ENCODE measurements around the gene CCDC14.

The CCDC14 gene

GRCh38 chr3:123872621-123873020 is 88.4 kb downstream of the CCDC14 start:
- Mint-ChIP-seq H3K9me3 (no peaks in the 10 kb centered on the region), H3K27me3 (ENCODE audit: low read depth) (peaks cover 23% of the 10 kb centered on the region), H3K4me1 (ENCODE audit: low read depth) (no peaks in the 10 kb centered on the region), H3K27ac (no peak overlapping the region), H3K36me3 (ENCODE audit: low read depth) (no peaks in the 10 kb centered on the region), H3K4me3 (no peak overlapping the region)

GRCh38 chr3:123871946-123872345 is 89.1 kb downstream of the CCDC14 start:
- Mint-ChIP-seq H3K27me3 (ENCODE audit: low read depth) (peaks cover 17% of the 10 kb centered on the region), H3K4me1 (ENCODE audit: low read depth) (no peaks in the 10 kb centered on the region), H3K36me3 (ENCODE audit: low read depth) (no peaks in the 10 kb centered on the region), H3K27ac (no peak overlapping the region), H3K9me3 (no peaks in the 10 kb centered on the region), H3K4me3 (no peak overlapping the region)

DNA sequence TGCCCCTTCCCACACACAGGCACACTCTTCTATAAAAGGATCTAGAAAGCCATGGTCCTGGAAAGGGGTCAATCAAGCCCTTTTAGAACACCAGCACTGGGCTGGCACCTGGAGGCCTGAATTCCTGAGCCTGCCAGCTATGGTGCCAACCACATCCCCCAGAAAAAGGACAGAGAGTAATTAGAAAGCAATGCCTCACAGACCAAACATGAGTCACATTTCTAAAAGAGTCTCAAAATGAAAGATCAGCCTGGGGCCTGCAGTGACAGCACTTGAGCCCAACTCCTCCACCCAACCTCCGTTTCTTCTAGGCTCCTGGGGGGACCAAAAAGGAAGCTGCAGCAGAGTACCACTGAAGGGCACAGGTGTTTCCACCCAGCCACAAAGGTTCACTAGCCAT is 91.0 kb downstream of the CCDC14 start:
- H3K4me1 Mint-ChIP-seq (ENCODE audit: low read depth), result no peaks in the 10 kb centered on the region
- no peak overlapping the region for H3K27ac Mint-ChIP-seq
- peaks cover 6% of the 10 kb centered on the region for H3K27me3 Mint-ChIP-seq (ENCODE audit: low read depth)
- H3K9me3 Mint-ChIP-seq, result no peaks in the 10 kb centered on the region
- no peaks in the 10 kb centered on the region for H3K36me3 Mint-ChIP-seq (ENCODE audit: low read depth)
- no peak overlapping the region for H3K4me3 Mint-ChIP-seq

DNA sequence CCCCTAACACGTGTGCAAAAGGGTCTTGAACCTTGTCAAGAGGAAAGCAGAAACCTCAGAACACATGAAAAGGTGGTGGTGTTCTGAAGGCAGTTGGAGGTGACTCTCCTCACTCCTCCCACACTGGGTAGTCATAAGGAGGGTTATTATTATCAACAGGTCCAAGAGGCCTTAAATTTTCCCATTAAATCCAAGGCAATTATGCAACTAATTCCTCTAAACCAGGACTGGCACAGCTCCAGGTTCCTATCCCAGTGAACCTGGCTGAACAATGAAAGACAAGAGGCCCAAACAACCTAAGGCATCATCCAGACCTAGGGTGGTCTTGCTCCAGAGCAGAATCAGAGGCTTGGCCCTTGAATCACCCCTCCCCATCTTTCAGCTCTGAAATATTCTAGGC is 91.9 kb downstream of the CCDC14 start:
- Mint-ChIP-seq H3K4me1 (ENCODE audit: low read depth) (no peaks in the 10 kb centered on the region), H3K36me3 (ENCODE audit: low read depth) (no peaks in the 10 kb centered on the region), H3K4me3 (no peak overlapping the region), H3K27ac (no peak overlapping the region), H3K9me3 (no peaks in the 10 kb centered on the region), H3K27me3 (ENCODE audit: low read depth) (peaks cover 7% of the 10 kb centered on the region)

DNA sequence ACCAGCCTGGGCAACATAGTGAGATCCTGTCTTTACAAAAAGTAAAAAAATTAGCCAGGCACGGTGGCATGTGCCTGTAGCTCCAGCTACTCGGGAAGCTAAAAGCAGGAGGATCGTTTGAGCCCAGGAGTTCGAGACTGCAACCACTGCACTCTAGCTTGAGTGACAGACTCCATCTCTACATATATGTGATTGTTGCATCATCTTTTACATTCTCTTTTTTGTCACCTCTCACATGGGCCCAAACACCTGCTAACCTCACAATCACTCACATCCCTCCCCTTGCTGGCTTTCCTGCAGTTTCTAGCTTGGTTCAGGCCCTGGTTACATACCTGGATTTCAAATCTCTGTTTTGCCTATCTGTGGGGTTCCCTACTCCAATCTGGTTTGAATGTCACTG is 96.3 kb downstream of the CCDC14 start:
- Mint-ChIP-seq H3K4me3 (no peak overlapping the region), H3K27me3 (ENCODE audit: low read depth) (peaks cover 5% of the 10 kb centered on the region), H3K9me3 (no peaks in the 10 kb centered on the region), H3K36me3 (ENCODE audit: low read depth) (no peaks in the 10 kb centered on the region), H3K4me1 (ENCODE audit: low read depth) (no peaks in the 10 kb centered on the region), H3K27ac (no peak overlapping the region)
